HepG2 (cell line): ENCODE measurements around the gene TXNRD2. TPM values are rescaled to one million over a fixed set of nuclear protein-coding genes. Genes with fewer than 3 reads are reported as not detected.
A peak's percentile ranks its signal among the peaks of the same experiment; 100 is the strongest.

Experiments
- DBP ChIP-seq: sonication (generic); formaldehyde crosslinking; IDR thresholded peaks from 2 replicates; pipeline ENCODE4 v1.4.0; 2020; ENCODE audit warnings: missing genetic modification reagents; ENCODE audit errors: not compliant biosample characterization
- EED ChIP-seq: sonication (generic); formaldehyde crosslinking; IDR thresholded peaks from 2 replicates; pipeline ENCODE4 v1.5.0; 2020; ENCODE audit warnings: mild to moderate bottlenecking, missing genetic modification reagents
- PBX2 ChIP-seq: IDR thresholded peaks from 2 replicates; pipeline ENCODE4 v1.6.1; 2016; ENCODE audit warnings: control low read depth
- SAP130 ChIP-seq: IDR thresholded peaks from 2 replicates; pipeline ENCODE4 v1.6.1; 2016; ENCODE audit warnings: low read depth
- SIX1 ChIP-seq: sonication (generic); formaldehyde crosslinking; IDR thresholded peaks from 2 replicates; pipeline ENCODE4 v1.4.0; 2020; ENCODE audit warnings: missing genetic modification reagents, borderline replicate concordance
- ZFP41 ChIP-seq: sonication (generic); formaldehyde crosslinking; IDR thresholded peaks from 2 replicates; pipeline ENCODE4 v1.4.0; 2020; ENCODE audit warnings: mild to moderate bottlenecking, missing genetic modification reagents, borderline replicate concordance
- ZMYM4 ChIP-seq: sonication (generic); formaldehyde crosslinking; IDR thresholded peaks from 2 replicates; pipeline ENCODE4 v1.8.1; 2023; ENCODE audit warnings: mild to moderate bottlenecking, missing genetic modification reagents
- ZNF142 ChIP-seq: sonication (generic); formaldehyde crosslinking; IDR thresholded peaks from 2 replicates; pipeline ENCODE4 v1.4.0; 2020; ENCODE audit warnings: missing genetic modification reagents
- ZNF276 ChIP-seq: sonication (generic); formaldehyde crosslinking; IDR thresholded peaks from 2 replicates; pipeline ENCODE4 v1.4.0; 2020; ENCODE audit warnings: mild to moderate bottlenecking, low read depth, missing genetic modification reagents
- ZNF3 ChIP-seq: IDR thresholded peaks from 2 replicates; pipeline ENCODE4 v1.7.0; 2017; ENCODE audit warnings: inconsistent platforms
- ZNF430 ChIP-seq: sonication (generic); formaldehyde crosslinking; IDR thresholded peaks from 2 replicates; pipeline ENCODE4 v1.9.0; 2021; ENCODE audit warnings: mild to moderate bottlenecking, missing genetic modification reagents
- ZNF496 ChIP-seq: sonication (generic); formaldehyde crosslinking; IDR thresholded peaks from 2 replicates; pipeline ENCODE4 v1.8.1; 2023; ENCODE audit warnings: mild to moderate bottlenecking, moderate library complexity, missing genetic modification reagents; ENCODE audit not compliant: insufficient replicate concordance
- ZNF501 ChIP-seq: sonication (generic); formaldehyde crosslinking; IDR thresholded peaks from 2 replicates; pipeline ENCODE4 v1.5.1; 2020; ENCODE audit warnings: mild to moderate bottlenecking, moderate library complexity, missing genetic modification reagents
- ZNF850 ChIP-seq: sonication (generic); formaldehyde crosslinking; conservative IDR thresholded peaks from 2 replicates; pipeline ENCODE4 v1.9.0; 2021; ENCODE audit warnings: mild to moderate bottlenecking, missing genetic modification reagents
- ZZZ3 ChIP-seq: sonication (generic); formaldehyde crosslinking; IDR thresholded peaks from 2 replicates; pipeline ENCODE4 v1.4.0; 2020; ENCODE audit warnings: missing genetic modification reagents, mild to moderate bottlenecking, borderline replicate concordance
- polyA plus RNA-seq, 8 experiments: library from polyadenylated mRNA; depleted of rRNA in 3 of 8; stranded (reverse) in 7 of 8; unstranded in 1 of 8; fragments of >200 nt; fragmentation: Illumina TruSeq in 4 of 8; extraction: Trizol in 4 of 8; gene quantifications; 2 replicates each; pipeline versions ENCODE4 v1.2.1 to v1.2.3, GENCODE V29; 2011 to 2016; ENCODE audit warnings: low read depth in 4 of 8, missing spikeins in 1 of 8, mixed read lengths in 1 of 8; ENCODE audit not compliant: insufficient read depth in 1 of 8
- total RNA-seq, 5 experiments: library from RNA; depleted of rRNA; stranded (reverse); fragments of >200 nt; fragmentation: Illumina TruSeq; extraction: Trizol; gene quantifications; 2 replicates each; pipeline ENCODE4 v1.2.3, GENCODE V29; 2016; ENCODE audit warnings: low read depth in 1 of 5
- TF ChIP-seq, protein P1 (sequence below): IDR thresholded peaks from 2 replicates; pipeline ENCODE4 v1.6.1; 2018; ENCODE audit warnings: missing genetic modification reagents, mild to moderate bottlenecking, missing compliant biosample characterization

Gene TXNRD2
- total and polyA plus RNA-seq, 2 of the 13 experiments (the other 11 are each of a cell fraction or from before 2014, with no cell fraction given) = 17.5 to 18.6 TPM

DNA sequence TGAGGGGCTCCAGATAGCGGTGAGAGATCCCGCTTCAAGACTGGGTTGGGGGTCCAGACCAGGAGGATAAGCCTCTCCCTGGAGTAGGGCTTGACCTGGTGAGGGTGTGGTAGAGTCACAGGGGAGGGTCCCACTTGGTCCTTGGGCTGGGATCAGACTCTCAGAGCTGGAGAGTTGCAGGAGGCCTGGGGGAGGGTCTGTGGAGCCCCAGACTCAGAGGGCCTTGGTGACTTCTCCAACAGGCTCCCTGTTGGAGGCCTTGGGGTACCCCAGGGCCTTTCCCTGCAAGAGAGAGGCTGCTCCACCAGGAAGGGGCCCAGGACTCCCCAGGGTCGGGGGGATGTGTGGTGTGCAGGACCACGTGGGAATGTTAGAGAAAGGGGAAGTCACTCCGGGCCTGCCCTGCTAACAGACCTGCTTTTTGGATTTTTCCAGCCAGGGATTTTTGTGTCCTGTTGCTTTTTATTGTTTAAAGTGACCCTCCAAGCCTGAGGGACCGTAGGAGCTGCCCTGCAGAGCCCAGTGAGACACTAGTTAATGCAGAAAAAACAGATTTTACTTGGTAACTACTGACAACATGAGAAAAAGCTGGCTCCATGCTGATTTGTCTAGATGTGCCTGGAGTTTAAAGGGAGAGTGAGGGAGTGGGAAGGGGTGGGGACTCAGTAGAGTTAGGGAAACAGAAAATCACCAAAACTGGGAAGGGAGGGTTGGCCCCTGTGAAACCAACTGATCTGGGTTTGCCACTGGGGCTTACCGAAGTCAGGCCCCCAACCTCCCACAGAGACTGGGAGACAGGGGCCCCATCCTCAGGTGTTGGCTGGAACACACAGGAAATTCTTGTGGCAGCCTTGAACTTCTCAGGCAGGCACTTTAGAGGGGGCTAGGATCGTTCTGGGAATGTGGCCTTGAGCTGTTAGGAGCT is 801 bp upstream of the TXNRD2 start (continued):
- no peak for TF ChIP-seq DBP (CRISPR knock-in tag)
- TF ChIP-seq PBX2 (CRISPR knock-in tag) = no peak
- peak; percentile 63 for TF ChIP-seq SAP130
- no peak for TF ChIP-seq ZZZ3
- TF ChIP-seq ZNF3 = no peak
- no peak for TF ChIP-seq ZNF430 (CRISPR knock-in tag)
- TF ChIP-seq EED (CRISPR knock-in tag) = no peak
- TF ChIP-seq, protein P1, sequence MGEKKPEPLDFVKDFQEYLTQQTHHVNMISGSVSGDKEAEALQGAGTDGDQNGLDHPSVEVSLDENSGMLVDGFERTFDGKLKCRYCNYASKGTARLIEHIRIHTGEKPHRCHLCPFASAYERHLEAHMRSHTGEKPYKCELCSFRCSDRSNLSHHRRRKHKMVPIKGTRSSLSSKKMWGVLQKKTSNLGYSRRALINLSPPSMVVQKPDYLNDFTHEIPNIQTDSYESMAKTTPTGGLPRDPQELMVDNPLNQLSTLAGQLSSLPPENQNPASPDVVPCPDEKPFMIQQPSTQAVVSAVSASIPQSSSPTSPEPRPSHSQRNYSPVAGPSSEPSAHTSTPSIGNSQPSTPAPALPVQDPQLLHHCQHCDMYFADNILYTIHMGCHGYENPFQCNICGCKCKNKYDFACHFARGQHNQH = no peak; the same call in 1 of the 2 replicates
- no peak for TF ChIP-seq ZNF496 (CRISPR knock-in tag)
- TF ChIP-seq ZFP41 (CRISPR knock-in tag) = no peak
- TF ChIP-seq ZNF142 (CRISPR knock-in tag) = no peak
- TF ChIP-seq ZNF276 (CRISPR knock-in tag) = no peak
- TF ChIP-seq SIX1 = no peak
- TF ChIP-seq ZMYM4 (CRISPR knock-in tag) = peak; percentile 33; the same call in 1 of the 2 replicates
- peak; percentile 51 for TF ChIP-seq ZNF501
- TF ChIP-seq ZNF850 (CRISPR knock-in tag) = no peak
